Mesendoderm (in vitro differentiated cells): ENCODE results near the gene CACNG1.

ENCODE experiments used
- DNase-seq: peaks from one replicate; pipeline ENCODE4 v3.0.0; 2013
- H2AK5ac ChIP-seq: 2 replicates; pipeline ENCODE4 v1.6.1; 2013; ENCODE audit warnings: low read length, inconsistent platforms
- H2BK120ac ChIP-seq: 2 replicates; pipeline ENCODE4 v1.6.1; 2013; ENCODE audit warnings: low read depth, mild to moderate bottlenecking, low read length, moderate library complexity, mixed read lengths
- H2BK15ac ChIP-seq: replicated peaks from 2 replicates; pipeline ENCODE4 v1.6.1; 2013; ENCODE audit warnings: low read depth, mild to moderate bottlenecking, moderate library complexity
- H2BK5ac ChIP-seq: 2 replicates; pipeline ENCODE4 v1.6.1; 2013; ENCODE audit warnings: low read length, inconsistent platforms
- H3K18ac ChIP-seq: 2 replicates; pipeline ENCODE4 v1.6.1; 2013; ENCODE audit warnings: mild to moderate bottlenecking, low read length, mixed read lengths
- H3K23ac ChIP-seq: one replicate; pipeline ENCODE4 v1.6.1; 2013; ENCODE audit warnings: low read length
- H3K27ac ChIP-seq: 2 replicates; pipeline ENCODE4 v1.5.1; 2013; ENCODE audit warnings: low read depth, mild to moderate bottlenecking, inconsistent platforms, low read length, moderate library complexity
- H3K27me3 ChIP-seq: 2 replicates; pipeline ENCODE4 v1.6.1; 2013; ENCODE audit warnings: low read length, control low read depth, mild to moderate bottlenecking, inconsistent platforms; ENCODE audit not compliant: insufficient read depth, poor library complexity
- H3K36me3 ChIP-seq: 2 replicates; pipeline ENCODE4 v1.6.1; 2013; ENCODE audit warnings: low read length, inconsistent platforms; ENCODE audit not compliant: control insufficient read depth, insufficient read depth
- H3K4ac ChIP-seq: one replicate; pipeline ENCODE4 v1.6.1; 2013; ENCODE audit warnings: low read depth, mild to moderate bottlenecking, low read length, moderate library complexity
- H3K4me1 ChIP-seq: 2 replicates; pipeline ENCODE4 v1.6.1; 2013; ENCODE audit warnings: low read depth, low read length, inconsistent platforms; ENCODE audit not compliant: control insufficient read depth
- H3K4me2 ChIP-seq: 2 replicates; pipeline ENCODE4 v1.6.1; 2013; ENCODE audit warnings: low read length
- H3K4me3 ChIP-seq: 2 replicates; pipeline ENCODE4 v1.5.1; 2013; ENCODE audit warnings: mild to moderate bottlenecking, low read length
- H3K56ac ChIP-seq: one replicate; pipeline ENCODE4 v1.6.1; 2013; ENCODE audit warnings: low read length
- H3K79me1 ChIP-seq: 2 replicates; pipeline ENCODE4 v1.6.1; 2013; ENCODE audit warnings: low read length, inconsistent platforms
- H3K79me2 ChIP-seq: 2 replicates; pipeline ENCODE4 v1.6.1; 2013; ENCODE audit warnings: mild to moderate bottlenecking, low read length; ENCODE audit not compliant: control insufficient read depth, insufficient read depth
- H3K9ac ChIP-seq: 2 replicates; pipeline ENCODE4 v1.6.1; 2013; ENCODE audit warnings: low read length, inconsistent platforms
- H4K5ac ChIP-seq: one replicate; pipeline ENCODE4 v1.6.1; 2013; ENCODE audit warnings: low read length
- H4K8ac ChIP-seq: one replicate; pipeline ENCODE4 v1.6.1; 2013; ENCODE audit warnings: low read depth, mild to moderate bottlenecking, control low read depth, low read length, moderate library complexity
- WGBS: extraction: QIAGEN DNeasy Blood & Tissue Kit; methylation state at CpG from one replicate; pipeline ENCODE4 v1.1.7; 2013; ENCODE audit warnings: low lambda C conversion rate, missing lambda C conversion rate; ENCODE audit not compliant: insufficient coverage; ENCODE audit errors: extremely low coverage; 5-methylcytosine and 5-hydroxymethylcytosine counted together

Gene CACNG1

GRCh38 chr17:67052720-67053437 is 8.5 kb downstream of the CACNG1 start:
- Histone ChIP-seq H3K4ac (no peak overlapping the region), H3K27ac (no peak overlapping the region), H3K36me3 (no peaks in the 10 kb centered on the region), H3K4me1 (no peaks in the 10 kb centered on the region), H2BK120ac (no peak overlapping the region), H3K79me1 (no peaks in the 10 kb centered on the region), H3K18ac (no peak overlapping the region), H3K79me2 (no peaks in the 10 kb centered on the region), H3K4me3 (no peak overlapping the region), H3K9ac (no peak overlapping the region), H3K27me3 (no peaks in the 10 kb centered on the region), H3K23ac (no peak overlapping the region), H2AK5ac (no peak overlapping the region), H3K4me2 (no peak overlapping the region), H4K5ac (no peak overlapping the region), H3K56ac (no peak overlapping the region), H4K8ac (no peak overlapping the region), H2BK15ac (no peak overlapping the region), H2BK5ac (no peak overlapping the region)
- DNase-seq: no peak
- no CpG with 5 or more reads among the region's 9 CpGs for WGBS

- H3K23ac ChIP-seq: no peak overlapping the region
- DNase-seq: no peak
- H4K8ac ChIP-seq: no peak overlapping the region
- H3K27ac ChIP-seq: no peak overlapping the region
- no peak overlapping the region for H2AK5ac ChIP-seq
- H3K4me2 ChIP-seq: no peak overlapping the region
- H4K5ac ChIP-seq: no peak overlapping the region
- H3K4me1 ChIP-seq: no peaks in the 10 kb centered on the region
- no peak overlapping the region for H2BK120ac ChIP-seq
- no peak overlapping the region for H3K18ac ChIP-seq
- no peak overlapping the region for H3K56ac ChIP-seq
- no peak overlapping the region for H3K4me3 ChIP-seq
- no peaks in the 10 kb centered on the region for H3K79me2 ChIP-seq
- no peak overlapping the region for H2BK15ac ChIP-seq
- H3K79me1 ChIP-seq: no peaks in the 10 kb centered on the region
- WGBS: no CpG with 5 or more reads among the region's 9 CpGs
- no peaks in the 10 kb centered on the region for H3K27me3 ChIP-seq
- H3K36me3 ChIP-seq: no peaks in the 10 kb centered on the region
- no peak overlapping the region for H2BK5ac ChIP-seq
- no peak overlapping the region for H3K4ac ChIP-seq
- no peak overlapping the region for H3K9ac ChIP-seq
Observed at GRCh38 chr17:67053438-67054000, 9.2 kb downstream of the CACNG1 start.

GRCh38 chr17:67054011-67054591 is 9.7 kb downstream of the CACNG1 start:
- DNase-seq: no peak

GRCh38 chr17:67054608-67055007 is 10.3 kb downstream of the CACNG1 start:
- no peak overlapping the region for H3K23ac ChIP-seq
- H3K56ac ChIP-seq: no peak overlapping the region
- no peak overlapping the region for H2BK15ac ChIP-seq
- no peak overlapping the region for H2AK5ac ChIP-seq
- H2BK120ac ChIP-seq: no peak overlapping the region
- no peak overlapping the region for H3K4me3 ChIP-seq
- H3K4me1 ChIP-seq: no peaks in the 10 kb centered on the region
- WGBS: no CpG with 5 or more reads among the region's 5 CpGs
- no peaks in the 10 kb centered on the region for H3K79me1 ChIP-seq
- no peak overlapping the region for H3K9ac ChIP-seq
- no peak for DNase-seq
- H3K18ac ChIP-seq: no peak overlapping the region
- no peak overlapping the region for H3K27ac ChIP-seq
- H3K79me2 ChIP-seq: no peaks in the 10 kb centered on the region
- H4K8ac ChIP-seq: no peak overlapping the region
- H2BK5ac ChIP-seq: no peak overlapping the region
- H3K4me2 ChIP-seq: no peak overlapping the region
- no peaks in the 10 kb centered on the region for H3K27me3 ChIP-seq
- H4K5ac ChIP-seq: no peak overlapping the region
- H3K36me3 ChIP-seq: no peaks in the 10 kb centered on the region
- H3K4ac ChIP-seq: no peak overlapping the region

More at GRCh38 chr17:67054011-67054591, 9.7 kb downstream of the CACNG1 start:
- Histone ChIP-seq H3K4ac (no peak overlapping the region), H3K23ac (no peak overlapping the region), H3K36me3 (no peaks in the 10 kb centered on the region), H3K4me3 (no peak overlapping the region), H4K8ac (no peak overlapping the region), H3K18ac (no peak overlapping the region), H2BK5ac (no peak overlapping the region), H3K56ac (no peak overlapping the region), H2BK15ac (no peak overlapping the region), H2BK120ac (no peak overlapping the region), H3K4me2 (no peak overlapping the region), H3K9ac (no peak overlapping the region), H3K79me2 (no peaks in the 10 kb centered on the region), H3K79me1 (no peaks in the 10 kb centered on the region), H2AK5ac (no peak overlapping the region), H3K4me1 (no peaks in the 10 kb centered on the region), H3K27ac (no peak overlapping the region), H4K5ac (no peak overlapping the region), H3K27me3 (no peaks in the 10 kb centered on the region)
- WGBS: no CpG with 5 or more reads among the region's 19 CpGs

- H3K9ac ChIP-seq: no peak overlapping the region
- no peaks in the 10 kb centered on the region for H3K27me3 ChIP-seq
- no peak overlapping the region for H3K4me2 ChIP-seq
- no peak overlapping the region for H2BK5ac ChIP-seq
- no peak for DNase-seq
- no peaks in the 10 kb centered on the region for H3K79me1 ChIP-seq
- no peak overlapping the region for H3K4ac ChIP-seq
- H2AK5ac ChIP-seq: no peak overlapping the region
- no peaks in the 10 kb centered on the region for H3K36me3 ChIP-seq
- H2BK120ac ChIP-seq: no peak overlapping the region
- no peak overlapping the region for H3K18ac ChIP-seq
- no peak overlapping the region for H3K27ac ChIP-seq
- no peaks in the 10 kb centered on the region for H3K79me2 ChIP-seq
- WGBS: no CpG with 5 or more reads among the region's 19 CpGs
- no peak overlapping the region for H3K23ac ChIP-seq
- H3K56ac ChIP-seq: no peak overlapping the region
- no peak overlapping the region for H4K8ac ChIP-seq
- no peak overlapping the region for H3K4me3 ChIP-seq
- H3K4me1 ChIP-seq: no peaks in the 10 kb centered on the region
- no peak overlapping the region for H2BK15ac ChIP-seq
- H4K5ac ChIP-seq: no peak overlapping the region
Observed at GRCh38 chr17:67055041-67055443, 10.7 kb downstream of the CACNG1 start.
